GM19023 (cell line): Measurements from ENCODE around the gene TXNDC12.
"Not testable (repeated sequence)": the region's sequence is repeated elsewhere in the genome, so short reads cannot be mapped to it uniquely, and the experiment has no call there.

Source experiments
- ATAC-seq: cut with Tn5 transposase; IDR thresholded peaks from one replicate; pipeline ENCODE4 v1.9.1; 2021; ENCODE audit warnings: mild to moderate bottlenecking, moderate library complexity; ENCODE audit not compliant: unreplicated experiment

The TXNDC12 gene

GRCh38 chr1:52049337-52049736, 5.7 kb downstream of the TXNDC12 start:
- ATAC-seq, result not testable (repeated sequence)

GRCh38 chr1:52045666-52046195, 9.3 kb downstream of the TXNDC12 start:
- ATAC-seq, result not testable (repeated sequence)

DNA sequence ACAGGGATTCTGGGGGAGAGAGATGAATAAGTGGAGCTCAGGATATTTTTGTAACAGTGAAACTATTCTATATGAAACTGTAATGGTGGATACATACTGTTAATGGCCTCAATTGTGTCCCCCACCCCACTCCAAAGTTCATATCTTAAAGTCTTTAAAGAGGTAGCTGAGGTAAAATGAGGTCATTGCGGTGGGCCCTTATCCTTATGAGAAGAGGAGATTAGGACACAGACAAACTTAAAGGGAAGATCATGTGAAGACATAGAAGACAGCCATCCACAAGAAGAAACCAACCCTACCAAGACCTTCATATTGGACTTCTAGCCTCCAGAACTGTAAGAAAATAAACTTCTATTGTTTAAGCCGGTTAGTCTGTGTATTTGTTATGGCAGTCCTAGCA, 9.8 kb downstream of the TXNDC12 start:
- ATAC-seq, result no peak

GRCh38 chr1:52041551-52042185, 13.3 kb downstream of the TXNDC12 start:
- ATAC-seq, result no peak

- ATAC-seq, result no peak
Measured at GRCh38 chr1:52037909-52038308, 17.1 kb downstream of the TXNDC12 start.

DNA sequence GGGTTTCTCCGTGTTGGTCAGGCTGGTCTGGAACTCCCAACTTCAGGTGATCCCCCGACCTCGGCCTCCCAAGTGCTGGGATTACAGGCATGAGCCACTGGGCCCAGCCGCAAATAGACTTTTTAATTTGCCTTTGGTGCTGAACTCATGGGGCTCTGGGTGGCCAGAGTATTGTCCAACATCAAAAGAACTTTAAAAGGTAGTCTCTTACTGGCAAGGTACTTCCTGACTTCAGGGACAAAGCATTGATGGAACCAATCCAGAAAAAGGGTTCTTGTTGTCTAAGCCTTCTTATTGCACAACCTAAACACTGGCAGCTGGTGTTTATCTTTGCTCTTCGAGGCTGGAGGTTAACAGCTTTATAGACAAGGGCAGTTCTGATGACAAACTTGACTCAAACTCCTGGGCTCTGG, 17.6 kb downstream of the TXNDC12 start:
- no peak for ATAC-seq

DNA sequence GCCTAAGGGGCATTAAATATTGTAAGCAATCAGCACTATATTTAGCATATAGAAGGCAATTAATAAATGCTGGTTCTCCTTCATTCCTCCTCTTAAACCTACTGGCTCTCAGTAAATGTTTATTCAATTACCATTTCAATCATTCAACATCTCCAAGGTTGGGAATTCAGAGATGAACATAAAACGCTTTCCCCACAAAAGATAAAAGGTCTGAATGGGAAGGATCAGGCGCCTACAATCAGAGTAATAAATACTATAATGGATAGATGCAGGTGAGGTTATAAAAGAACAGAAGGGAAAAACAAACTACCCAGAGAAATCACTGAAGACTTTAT, 21.0 kb downstream of the TXNDC12 start:
- no peak for ATAC-seq

- peak; percentile 85 for ATAC-seq
Measured at GRCh38 chr1:52033190-52034049, 21.6 kb downstream of the TXNDC12 start, which contains the start of gene KTI12. TSS of gene KTI12 (minus strand) at chr1:52033810. CDS start at chr1:52033761, 49 bp downstream.

GRCh38 chr1:52032785-52033131, 22.2 kb downstream of the TXNDC12 start:
- ATAC-seq, result peak; percentile 28

GRCh38 chr1:52032124-52032784, 22.7 kb downstream of the TXNDC12 start:
- no peak for ATAC-seq

- not testable (repeated sequence) for ATAC-seq
Measured at GRCh38 chr1:52028839-52029238, 26.2 kb downstream of the TXNDC12 start.

GRCh38 chr1:52028328-52028727, 26.7 kb downstream of the TXNDC12 start:
- ATAC-seq, result no peak

GRCh38 chr1:52026278-52026677, 28.7 kb downstream of the TXNDC12 start:
- ATAC-seq, result no peak

- ATAC-seq, result no peak
Measured at GRCh38 chr1:52022133-52022532, 32.9 kb downstream of the TXNDC12 start.

GRCh38 chr1:52008071-52008809, 46.8 kb downstream of the TXNDC12 start:
- no peak for ATAC-seq

GRCh38 chr1:52007215-52008002, 47.6 kb downstream of the TXNDC12 start:
- ATAC-seq, result no peak

- not testable (repeated sequence) for ATAC-seq
Measured at GRCh38 chr1:52006081-52006553, 48.9 kb downstream of the TXNDC12 start.

- not testable (repeated sequence) for ATAC-seq
Measured at GRCh38 chr1:52005548-52005947, 49.4 kb downstream of the TXNDC12 start.

- ATAC-seq, result no peak
Measured at GRCh38 chr1:52003877-52004276, 51.1 kb downstream of the TXNDC12 start.
